ENCODE results near the gene PREX1.

The PREX1 gene

GRCh38 chr20:48774696-48775095 is 53.1 kb downstream of the PREX1 start:
- no peak for TF ChIP-seq CTCF (IDR thresholded peaks at IDR 0.05)
- Histone ChIP-seq H3K4me3 (no peak overlapping the region), H3K36me3 (no peaks in the 10 kb centered on the region), H3K9me3 (no peaks in the 10 kb centered on the region), H3K27me3 (no peaks in the 10 kb centered on the region), H3K4me1 (peaks cover 0 to 8% (median 0%) of the 10 kb centered on the region in 4 donors), H3K27ac (no peak overlapping the region)
- intact Hi-C loops (cut with DNase I; ENCODE audit: low total_unique reads) = no loop called here
- no peak for DNase-seq

GRCh38 chr20:48773837-48774418 is 53.9 kb downstream of the PREX1 start:
- no peaks in the 10 kb centered on the region for H3K27me3 ChIP-seq
- no peak overlapping the region for H3K27ac ChIP-seq
- TF ChIP-seq CTCF (IDR thresholded peaks at IDR 0.05) = no peak
- intact Hi-C loops (cut with DNase I; ENCODE audit: low total_unique reads) = no loop called here
- H3K4me3 ChIP-seq = no peak overlapping the region
- DNase-seq = peak in 1 of 2 donors; percentile 69
- peaks cover 0 to 8% (median 0%) of the 10 kb centered on the region in 4 donors for H3K4me1 ChIP-seq
- no peaks in the 10 kb centered on the region for H3K9me3 ChIP-seq
- no peaks in the 10 kb centered on the region for H3K36me3 ChIP-seq

- peak; percentile 72 to 78 for DNase-seq
- no peak overlapping the region for H3K27ac ChIP-seq
- peaks cover 0 to 8% (median 0%) of the 10 kb centered on the region in 4 donors for H3K4me1 ChIP-seq
- no peaks in the 10 kb centered on the region for H3K9me3 ChIP-seq
- no peaks in the 10 kb centered on the region for H3K27me3 ChIP-seq
- H3K4me3 ChIP-seq = no peak overlapping the region
- intact Hi-C loops (cut with DNase I; ENCODE audit: low total_unique reads) = no loop called here
- TF ChIP-seq CTCF (IDR thresholded peaks at IDR 0.05) = no peak
- H3K36me3 ChIP-seq = no peaks in the 10 kb centered on the region
These were observed 55.4 kb downstream of the PREX1 start for GRCh38 chr20:48772183-48772976.

- no peak overlapping the region for H3K4me3 ChIP-seq
- TF ChIP-seq CTCF (IDR thresholded peaks at IDR 0.05) = no peak
- H3K27ac ChIP-seq = no peak overlapping the region
- H3K36me3 ChIP-seq = no peaks in the 10 kb centered on the region
- no peak for DNase-seq
- H3K9me3 ChIP-seq = no peaks in the 10 kb centered on the region
- H3K4me1 ChIP-seq = peaks cover 0 to 5% (median 0%) of the 10 kb centered on the region in 4 donors
- H3K27me3 ChIP-seq = no peaks in the 10 kb centered on the region
- intact Hi-C loops (cut with DNase I; ENCODE audit: low total_unique reads) = no loop called here
These were observed 56.3 kb downstream of the PREX1 start for GRCh38 chr20:48771542-48771941.

- TF ChIP-seq CTCF (IDR thresholded peaks at IDR 0.05) = no peak
These were observed 56.9 kb downstream of the PREX1 start for GRCh38 chr20:48770700-48771442.

More at GRCh38 chr20:48770700-48771442, 56.9 kb downstream of the PREX1 start:
- Histone ChIP-seq H3K27me3 (no peaks in the 10 kb centered on the region), H3K9me3 (no peaks in the 10 kb centered on the region), H3K4me3 (no peak overlapping the region), H3K4me1 (no peaks in the 10 kb centered on the region), H3K27ac (no peak overlapping the region), H3K36me3 (no peaks in the 10 kb centered on the region)
- intact Hi-C loops (cut with DNase I; ENCODE audit: low total_unique reads) = no loop called here
- DNase-seq = no peak
